ENCODE data around the gene BSND.

The BSND gene

GRCh38 chr1:54976747-54977146 lies 22.0 kb upstream of the BSND start:
- DNase-seq, result no peak

GRCh38 chr1:54977533-54978297 lies 21.0 kb upstream of the BSND start:
- DNase-seq, result no peak

GRCh38 chr1:54978528-54979326 lies 20.0 kb upstream of the BSND start:
- no peak for DNase-seq

- no peak for DNase-seq
These were observed 19.3 kb upstream of the BSND start for GRCh38 chr1:54979327-54979891.

GRCh38 chr1:54980046-54980527 lies 18.6 kb upstream of the BSND start:
- DNase-seq, result peak; percentile 32

GRCh38 chr1:54980528-54981241 lies 18.0 kb upstream of the BSND start, which contains the start of gene TMEM61:
TMEM61 (plus strand) TSS chr1:54980628; CDS start chr1:54981066, 438 bp downstream.
- DNase-seq, result peak; percentile 45

- DNase-seq, result no peak
These were observed 17.3 kb upstream of the BSND start for GRCh38 chr1:54981466-54981865.

GRCh38 chr1:54982739-54983138 lies 16.0 kb upstream of the BSND start:
- DNase-seq, result no peak

GRCh38 chr1:54984131-54984842 lies 14.4 kb upstream of the BSND start:
- DNase-seq, result no peak

GRCh38 chr1:54985556-54985955 lies 13.2 kb upstream of the BSND start:
- no peak for DNase-seq

GRCh38 chr1:54986025-54986424 lies 12.7 kb upstream of the BSND start:
- DNase-seq, result no peak

GRCh38 chr1:54986533-54986932 lies 12.2 kb upstream of the BSND start:
- DNase-seq, result no peak

- no peak for DNase-seq
These were observed 11.3 kb upstream of the BSND start for GRCh38 chr1:54987427-54987826.

GRCh38 chr1:54987919-54988705 lies 10.6 kb upstream of the BSND start:
- no peak for DNase-seq

- no peak for DNase-seq
These were observed 9.8 kb upstream of the BSND start for GRCh38 chr1:54988975-54989374.

GRCh38 chr1:54989473-54989872 lies 9.3 kb upstream of the BSND start:
- DNase-seq, result no peak

GRCh38 chr1:54989968-54990810 lies 8.5 kb upstream of the BSND start:
- DNase-seq, result no peak

- DNase-seq, result no peak
These were observed 7.8 kb upstream of the BSND start for GRCh38 chr1:54990916-54991315.

GRCh38 chr1:54991939-54992338 lies 6.8 kb upstream of the BSND start:
- no peak for DNase-seq

GRCh38 chr1:54993140-54993539 lies 5.6 kb upstream of the BSND start:
- DNase-seq, result no peak

Data from retina (tissue), 1 donor.